8988T (cell line): ENCODE results near the gene RAB22A.
"Not testable (repeated sequence)": the region's sequence is repeated elsewhere in the genome, so short reads cannot be mapped to it uniquely, and the experiment has no call there.

ENCODE experiments used
- DNase-seq: peaks from one replicate; pipeline ENCODE4 v3.0.0; 2011

RAB22A gene

DNA sequence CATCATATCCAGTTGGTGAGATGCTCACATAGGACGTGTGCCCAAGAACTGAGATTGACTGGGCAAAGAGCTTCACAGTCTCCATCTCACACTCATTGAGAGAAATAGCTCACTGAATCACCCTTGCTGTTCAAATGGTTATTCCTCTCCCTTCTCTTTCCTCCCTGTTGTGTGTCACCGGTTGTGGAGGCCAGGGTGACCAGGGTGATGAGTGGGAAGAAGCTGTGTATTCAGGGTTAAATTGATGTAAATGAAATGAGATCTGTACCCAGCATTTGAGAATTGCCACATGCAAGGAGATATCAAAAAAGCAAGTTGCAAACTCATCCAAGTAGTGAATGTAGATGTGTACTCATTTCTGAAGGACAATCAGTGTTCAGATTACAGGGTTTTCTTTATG is 43.0 kb downstream of the RAB22A start:
- no peak for DNase-seq

DNA sequence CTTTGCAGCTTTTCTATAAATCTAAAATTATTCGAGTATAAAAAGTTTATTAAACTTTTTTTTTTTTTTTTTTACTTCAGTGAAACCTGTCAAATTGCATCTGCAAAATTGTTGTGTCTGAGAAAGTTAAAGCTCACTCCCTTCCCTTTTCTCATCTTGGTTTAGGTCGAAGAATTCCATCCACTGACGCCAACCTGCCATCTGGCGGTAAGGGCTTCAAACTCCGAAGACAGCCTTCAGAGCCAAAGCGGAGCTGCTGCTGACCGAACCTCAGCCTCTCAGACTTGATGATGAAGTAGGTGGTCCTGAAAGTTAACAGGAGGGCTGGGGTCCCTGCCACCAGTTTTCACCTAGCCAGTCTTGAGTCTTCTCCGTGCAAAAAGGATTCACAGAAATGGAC is 49.9 kb downstream of the RAB22A start:
- DNase-seq: no peak

DNA sequence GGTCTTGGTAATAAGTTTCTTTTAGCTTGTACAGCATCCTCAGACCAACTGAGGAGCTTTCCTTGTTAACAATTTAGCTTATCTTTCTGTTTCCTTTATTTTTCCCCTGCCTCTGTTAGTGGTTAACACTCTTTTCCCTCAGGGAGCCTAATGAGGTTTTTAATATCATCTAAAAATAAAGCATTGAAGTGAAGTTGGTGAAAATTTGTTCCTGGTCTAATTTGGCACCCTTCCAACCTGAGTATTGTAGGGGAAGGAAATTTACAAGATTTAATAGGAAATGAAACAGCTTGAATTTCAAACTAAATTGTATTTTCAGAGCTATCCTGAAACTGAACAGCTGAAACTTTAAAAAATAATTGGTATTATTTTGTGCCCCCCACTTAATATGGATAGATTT is 51.4 kb downstream of the RAB22A start:
- no peak for DNase-seq

DNA sequence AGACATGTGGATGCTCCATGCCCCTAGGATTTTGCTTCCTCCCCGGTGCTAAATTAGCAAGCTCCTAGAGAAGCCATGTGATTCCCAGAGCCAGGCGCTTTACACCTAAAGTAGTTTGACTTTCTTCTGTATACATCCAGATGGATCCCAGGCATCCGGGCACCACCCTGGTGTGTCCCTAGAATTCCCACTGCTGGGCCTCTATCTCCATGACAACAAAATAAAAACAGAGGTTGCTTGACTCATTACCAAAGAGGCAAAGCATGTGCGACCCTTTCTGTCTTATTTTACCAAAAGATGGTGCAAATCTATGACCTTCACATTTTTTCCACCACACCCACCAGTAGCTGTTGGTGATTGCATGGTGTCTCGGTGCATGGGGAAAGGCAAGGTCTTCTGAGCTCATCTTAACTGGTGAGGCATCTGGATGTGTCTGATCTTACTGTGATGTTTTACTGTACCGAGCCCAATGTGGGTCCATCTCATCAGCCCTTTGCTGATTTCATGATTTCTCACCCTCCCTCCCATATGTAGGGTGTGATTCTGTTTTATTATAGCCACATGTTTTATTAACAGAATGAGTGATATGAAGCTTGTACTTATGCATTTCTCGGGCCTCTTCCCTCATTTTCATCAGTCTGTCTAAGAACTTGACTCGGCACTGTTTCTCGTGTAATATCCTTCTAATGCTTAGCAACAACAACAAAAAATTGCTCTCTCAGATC is 52.1 kb downstream of the RAB22A start:
- no peak for DNase-seq

DNA sequence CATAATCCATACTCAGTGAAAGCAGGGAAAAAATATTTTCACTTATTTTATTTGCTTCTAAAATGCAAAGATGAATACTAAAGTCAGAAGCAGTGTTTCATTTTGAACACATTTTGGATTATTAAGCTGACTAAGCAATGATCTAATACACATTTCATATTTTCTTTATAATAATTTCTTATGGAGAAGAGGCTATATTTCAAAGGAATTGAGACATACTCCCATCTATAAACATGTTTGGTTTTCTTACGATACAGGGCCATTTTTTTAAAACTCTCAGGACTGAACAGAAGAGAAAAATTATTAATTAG is 52.6 kb downstream of the RAB22A start:
- DNase-seq: no peak

DNA sequence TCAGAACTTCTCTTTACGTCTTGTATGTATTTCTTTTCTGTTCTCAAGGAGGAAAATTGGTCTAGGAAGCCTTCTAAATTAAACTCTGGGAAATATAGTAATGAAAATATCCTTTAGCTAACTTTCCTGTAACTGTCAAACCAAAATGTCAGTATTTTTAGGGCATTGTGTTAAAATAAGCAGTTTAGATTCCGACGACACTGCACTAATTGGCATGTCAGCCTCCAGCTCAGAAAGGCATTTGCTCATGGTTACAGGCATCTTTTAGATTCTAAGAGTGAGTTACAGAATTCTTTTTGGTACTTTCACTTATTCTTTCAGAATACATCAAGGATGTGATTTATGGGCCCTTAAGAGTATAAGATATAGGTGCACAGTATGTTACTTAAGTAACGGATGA is 53.5 kb downstream of the RAB22A start:
- DNase-seq: no peak

DNA sequence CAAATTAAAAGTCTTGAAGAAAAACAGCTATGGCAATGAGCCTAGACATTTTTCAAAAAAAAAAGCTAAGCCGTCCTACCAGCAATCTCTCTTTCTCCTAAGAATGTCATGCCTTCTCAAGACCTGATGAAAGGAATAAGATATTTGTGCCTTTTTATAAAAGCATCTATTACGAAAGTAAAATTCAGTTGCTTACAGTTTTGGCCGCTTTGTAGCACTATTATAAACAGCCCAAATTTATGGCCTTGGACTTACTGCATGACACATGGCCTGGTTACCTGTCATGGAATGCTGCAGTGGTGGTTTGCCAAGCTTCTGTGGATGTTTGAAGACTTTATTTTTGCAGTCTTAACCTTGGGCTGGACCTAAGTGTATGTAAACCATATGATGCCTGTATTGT is 57.4 kb downstream of the RAB22A start:
- no peak for DNase-seq

DNA sequence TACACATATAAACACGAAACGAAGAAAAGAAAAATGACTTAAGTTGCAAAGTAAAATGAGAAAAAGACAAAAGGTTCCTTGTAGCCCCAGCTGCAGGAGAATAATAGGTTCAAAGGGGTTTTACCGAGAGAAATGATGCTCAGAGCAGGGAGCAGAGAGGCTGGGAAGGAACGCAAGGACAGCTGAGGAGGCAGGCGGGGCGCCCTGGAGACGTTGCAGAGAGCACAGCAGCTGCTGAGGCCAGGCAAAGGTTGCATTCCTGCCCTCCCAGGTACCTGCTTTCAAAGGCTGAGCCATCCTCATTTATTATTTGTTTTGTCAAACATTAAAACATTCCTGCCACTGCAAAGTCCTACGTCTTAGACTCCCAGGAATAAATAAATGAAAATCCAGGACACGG is 63.3 kb downstream of the RAB22A start:
- no peak for DNase-seq

DNA sequence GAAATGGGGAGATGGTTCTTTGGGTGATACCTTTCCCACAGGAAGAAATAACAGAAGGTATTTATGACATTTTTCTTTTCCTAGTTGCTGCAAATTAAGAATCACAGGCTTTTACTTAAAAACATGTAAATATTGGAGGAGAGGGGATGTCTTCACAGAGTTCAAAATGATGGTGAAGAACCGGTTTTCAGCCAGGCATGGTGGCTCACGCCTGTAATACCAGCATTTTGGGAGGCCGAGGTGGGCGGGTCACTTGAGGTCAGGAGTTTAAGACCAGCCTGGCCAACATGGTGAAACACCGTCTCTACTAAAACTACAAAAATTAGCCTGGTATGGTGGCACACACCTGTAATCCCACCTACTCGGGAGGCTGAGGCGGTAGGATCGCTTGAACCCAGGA is 63.8 kb downstream of the RAB22A start:
- DNase-seq: not testable (repeated sequence)

DNA sequence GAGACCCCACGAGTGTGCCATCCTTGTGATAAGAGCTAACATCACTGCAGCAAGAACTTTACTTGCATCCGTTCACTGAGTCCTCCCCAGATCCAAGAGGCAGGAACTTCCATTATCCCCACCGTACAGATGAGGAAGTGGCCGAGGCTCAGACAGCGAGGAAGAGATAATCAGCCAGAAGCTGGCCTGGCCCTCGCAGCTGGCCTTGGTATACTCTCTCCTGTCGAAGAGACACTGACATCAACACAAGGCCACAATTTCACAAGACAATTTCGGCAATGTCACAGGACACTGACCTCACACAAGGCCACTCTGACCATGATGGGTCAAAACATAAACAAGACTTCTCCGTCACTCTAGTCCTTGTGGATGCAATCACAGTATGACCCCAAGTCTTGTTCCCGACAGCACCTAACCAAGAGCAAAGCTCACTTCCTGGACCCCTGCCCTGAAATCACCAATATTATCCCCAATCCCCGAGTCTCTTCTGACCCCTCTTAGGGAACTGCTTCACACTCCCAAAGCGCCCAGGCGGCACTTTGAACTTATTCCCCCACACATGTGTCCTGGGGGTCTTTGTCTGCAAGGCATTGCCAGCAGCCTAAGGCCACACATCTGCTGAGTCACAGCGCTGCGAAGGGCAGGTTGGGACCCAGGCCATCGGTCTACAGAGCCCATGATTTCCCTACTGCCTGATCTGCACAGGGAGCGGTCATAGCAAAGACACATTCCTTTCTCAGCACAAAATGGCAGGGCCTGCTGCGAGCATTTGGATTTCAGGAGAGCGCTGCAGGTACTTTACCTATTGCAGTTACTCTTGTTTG is 64.7 kb downstream of the RAB22A start:
- DNase-seq: no peak

DNA sequence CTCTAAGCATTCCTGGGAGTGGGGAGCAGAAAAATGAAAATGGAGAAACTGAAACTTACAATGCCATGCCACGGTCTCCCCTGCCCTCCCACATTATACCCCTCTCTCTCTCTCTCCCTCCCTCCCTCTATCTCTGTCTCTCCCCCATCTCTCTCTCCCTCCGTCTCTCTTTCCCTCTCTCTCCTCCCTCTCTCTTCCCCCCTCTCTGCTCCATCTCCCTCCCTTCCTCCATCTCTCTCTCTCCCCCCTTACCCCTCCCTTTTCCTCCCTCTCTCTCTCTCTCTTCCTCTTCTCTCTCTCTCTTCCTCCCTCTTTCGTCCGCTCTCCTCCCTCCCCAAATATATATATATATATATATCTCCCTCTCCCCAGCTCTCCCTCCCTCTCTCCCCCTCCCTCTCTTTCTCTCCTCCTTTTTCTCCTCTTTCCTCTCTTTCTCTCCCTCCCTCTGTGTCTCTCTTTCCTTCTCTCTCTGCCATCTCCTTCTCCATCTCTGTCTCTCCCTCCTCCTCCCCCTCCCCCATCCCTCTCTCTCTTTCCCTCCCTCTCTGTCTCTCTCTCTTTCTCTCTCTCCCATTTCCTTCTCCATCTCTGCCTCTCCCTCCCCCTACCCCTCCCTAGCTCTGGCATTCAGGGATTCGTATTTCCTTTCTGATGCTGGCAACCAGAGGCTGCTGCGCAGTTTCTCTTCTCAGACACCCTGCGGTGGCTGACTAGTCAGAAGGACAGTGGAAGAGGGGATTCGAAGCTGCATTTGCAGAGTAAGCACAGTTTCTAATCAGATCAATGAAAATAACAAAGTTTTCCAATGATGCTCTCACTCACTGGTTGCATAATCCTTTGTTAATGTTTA is 65.6 kb downstream of the RAB22A start:
- no peak for DNase-seq

DNA sequence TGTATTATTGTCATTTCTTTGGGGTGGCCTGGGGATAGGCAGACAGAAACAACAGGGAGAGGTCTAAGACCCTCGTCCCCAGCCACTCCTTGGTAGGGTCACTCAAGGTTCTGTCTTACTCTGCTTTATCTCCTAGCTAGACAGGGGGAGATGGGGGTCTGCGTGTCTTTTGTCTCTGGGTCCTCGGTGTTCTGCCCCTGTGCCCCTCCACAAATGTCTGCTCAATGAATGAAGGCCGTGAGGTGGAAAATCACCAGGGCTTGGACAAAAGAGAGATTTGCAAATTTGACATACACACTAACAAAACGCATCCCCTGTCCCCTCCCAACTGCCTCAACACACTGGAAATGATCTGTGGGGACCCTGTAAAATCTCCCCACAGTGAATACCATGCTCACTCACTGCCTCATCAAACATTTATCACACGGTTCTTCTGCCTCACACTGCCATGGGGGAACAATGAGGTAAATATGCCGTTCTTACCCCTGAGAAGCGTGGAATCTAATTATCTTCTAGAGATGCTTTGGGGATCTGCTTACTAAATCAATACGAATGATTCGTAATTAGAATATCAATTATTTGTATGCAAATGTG is 66.3 kb downstream of the RAB22A start:
- DNase-seq: no peak

DNA sequence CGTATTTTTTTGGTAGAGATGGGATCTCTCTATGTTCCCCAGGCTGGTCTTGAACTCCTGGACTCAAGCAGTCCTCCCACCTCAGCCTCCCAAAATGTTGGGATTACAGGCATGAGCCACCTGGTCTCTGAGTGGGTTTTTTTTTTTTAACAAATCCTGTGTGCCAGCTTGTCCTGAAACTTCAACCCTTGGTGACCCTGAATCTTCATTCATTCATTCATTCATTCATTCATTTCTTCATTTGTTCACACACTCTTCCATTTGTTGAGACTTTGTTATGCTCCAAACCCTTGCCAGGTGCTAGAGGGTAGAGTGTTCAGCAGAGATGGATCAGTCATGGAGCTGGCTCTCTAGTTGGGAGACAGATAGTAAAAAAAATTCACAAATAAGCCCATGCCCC is 67.5 kb downstream of the RAB22A start:
- DNase-seq: no peak

DNA sequence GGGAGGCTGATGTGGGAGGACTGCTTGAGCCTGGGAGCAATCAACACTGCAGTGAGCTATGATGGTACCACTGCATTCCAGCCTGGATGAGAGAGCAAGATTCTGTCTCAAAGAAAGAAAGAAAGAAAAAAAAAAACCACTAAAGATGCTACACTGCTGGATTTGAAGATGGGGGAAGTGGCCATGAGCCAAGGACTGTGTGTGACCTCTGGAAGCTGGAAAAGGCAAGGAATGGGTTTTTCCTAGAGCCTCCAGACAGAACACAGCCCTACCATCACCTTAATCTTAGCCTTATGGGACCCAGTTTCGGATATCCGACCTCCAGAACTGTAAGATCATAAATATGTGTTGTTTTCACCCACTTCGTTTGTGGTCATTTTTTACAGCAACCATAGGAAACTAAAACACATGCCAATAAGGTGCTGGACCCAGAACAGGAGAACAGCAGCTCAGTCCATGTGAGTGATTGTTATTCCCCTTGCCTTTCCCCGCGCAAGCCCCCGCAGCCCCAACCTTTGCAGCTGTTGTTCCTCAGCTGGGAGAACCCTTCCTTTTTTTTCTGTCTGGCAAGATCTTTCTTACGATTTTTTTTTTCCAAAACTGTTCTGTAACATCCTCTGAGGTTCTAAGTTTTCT is 68.4 kb downstream of the RAB22A start:
- DNase-seq: no peak

DNA sequence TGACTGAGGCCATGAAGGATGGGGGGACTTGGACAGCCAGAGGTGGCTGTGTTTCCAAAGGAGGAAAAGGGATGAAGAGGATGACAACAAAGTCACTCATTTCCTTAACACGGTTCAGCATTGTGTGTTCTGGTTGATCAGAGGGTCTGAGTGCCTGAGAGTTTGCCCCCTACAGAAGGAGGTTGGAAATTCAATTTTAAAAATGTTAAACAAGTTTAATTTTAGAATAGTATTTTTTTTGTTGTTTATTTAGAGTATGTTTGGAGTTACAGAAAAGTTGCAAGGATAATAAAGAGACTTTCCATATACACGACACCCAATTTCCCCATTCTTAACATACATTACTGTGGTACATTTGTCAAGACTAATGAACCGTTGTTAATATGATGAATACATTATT is 69.2 kb downstream of the RAB22A start:
- no peak for DNase-seq

DNA sequence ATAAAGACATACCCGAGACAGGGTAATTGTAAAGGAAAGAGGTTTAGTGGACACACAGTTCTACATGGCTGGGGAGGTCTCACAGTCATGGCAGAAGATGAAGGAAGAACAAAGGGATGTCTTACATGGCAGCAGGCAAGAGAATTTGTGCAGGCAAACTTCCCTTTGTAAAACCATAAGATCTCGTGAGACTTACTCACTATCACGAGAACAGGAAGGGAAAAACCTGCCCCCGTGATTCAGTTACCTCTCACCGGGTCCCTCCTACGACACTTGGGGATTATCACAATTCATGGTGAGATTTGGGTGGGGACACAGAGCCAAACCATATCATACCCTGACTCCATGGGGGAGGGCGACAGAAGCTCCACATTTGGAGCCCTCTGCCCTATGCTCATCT is 72.1 kb downstream of the RAB22A start:
- DNase-seq: no peak

DNA sequence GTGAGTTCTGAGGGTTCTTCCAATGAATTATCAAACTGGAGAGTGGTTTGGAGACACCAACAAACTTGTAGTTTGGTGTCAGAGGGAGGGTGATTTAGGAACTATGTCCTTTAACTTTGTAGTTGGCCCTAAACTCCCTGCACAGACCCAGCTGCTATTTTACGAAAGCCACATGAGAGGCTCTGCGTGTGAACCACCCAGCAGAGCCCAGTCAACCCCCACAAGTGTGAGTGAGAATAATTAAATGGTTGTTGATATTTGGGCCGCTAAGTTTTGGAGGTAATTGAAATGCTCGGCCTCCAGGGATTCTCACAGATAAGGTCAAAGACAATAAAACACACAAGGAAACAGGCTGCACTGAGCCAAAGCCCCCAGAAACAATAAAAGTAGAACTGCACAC is 72.6 kb downstream of the RAB22A start:
- no peak for DNase-seq

DNA sequence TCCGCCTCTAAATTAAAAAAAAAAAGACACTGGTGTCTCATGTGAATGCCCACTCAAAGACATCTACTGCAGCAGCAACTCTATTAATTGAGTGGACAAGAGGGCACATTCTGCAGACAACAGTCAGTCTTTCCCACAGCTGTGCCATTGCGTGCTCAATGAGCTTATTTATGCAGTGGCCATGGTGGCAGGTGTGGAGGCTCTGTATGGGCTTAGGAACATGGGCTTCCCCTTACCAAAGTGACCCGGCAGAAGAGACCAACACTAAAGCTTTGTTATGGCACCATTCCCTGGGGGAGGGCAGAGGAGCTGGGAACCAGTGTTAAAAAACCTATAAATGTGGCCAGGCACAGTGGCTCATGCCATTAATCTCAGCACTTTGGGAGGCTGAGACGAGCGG is 75.3 kb downstream of the RAB22A start:
- DNase-seq: no peak

DNA sequence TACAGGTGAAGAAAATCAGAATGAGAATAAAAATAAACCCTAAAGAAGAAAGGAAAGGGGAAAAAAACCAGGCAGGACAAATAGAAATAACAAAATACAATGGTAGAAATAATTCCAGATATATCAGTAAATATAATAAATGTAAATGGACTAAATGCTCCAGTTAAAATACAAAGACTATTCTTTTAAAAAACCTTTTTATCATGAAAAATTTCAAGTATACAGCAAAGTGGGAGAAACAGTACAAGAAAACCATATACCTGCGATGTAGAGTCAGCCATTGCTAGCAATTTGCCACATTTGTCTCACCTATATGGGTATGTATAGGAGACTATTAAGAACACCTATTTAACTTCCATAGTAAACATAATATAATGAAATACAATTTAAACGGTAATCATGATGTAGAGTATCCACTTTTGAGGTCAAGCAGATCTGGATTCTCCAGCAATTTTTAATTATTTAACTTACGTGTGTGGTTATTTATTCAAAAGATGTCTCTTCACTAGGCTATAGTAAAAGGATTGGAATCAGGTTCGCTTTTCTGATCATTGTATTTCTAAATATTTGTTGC is 78.6 kb downstream of the RAB22A start:
- DNase-seq: no peak

DNA sequence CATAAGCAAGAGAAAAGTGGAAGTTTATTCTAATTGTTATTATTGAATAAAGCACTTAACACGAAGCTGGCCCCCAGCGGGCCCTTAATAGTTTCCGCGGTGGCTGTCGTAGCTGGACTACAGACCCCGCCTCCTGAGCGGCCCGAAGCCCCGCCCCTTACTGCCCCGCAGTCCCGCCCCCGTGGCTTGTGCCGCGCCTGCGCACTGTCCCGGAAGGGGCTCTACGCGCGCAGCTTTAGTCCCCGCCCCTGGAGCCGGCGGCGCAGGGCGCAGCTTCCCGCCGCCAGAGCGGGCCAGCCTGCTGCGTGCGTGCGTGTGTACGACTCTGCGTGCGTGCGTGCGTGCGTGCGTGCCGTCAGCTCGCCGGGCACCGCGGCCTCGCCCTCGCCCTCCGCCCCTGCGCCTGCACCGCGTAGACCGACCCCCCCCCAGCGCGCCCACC is 79.4 kb downstream of the RAB22A start, which contains the start of gene VAPB:
VAPB (plus strand) TSS at position 348 of the 442 bp plus-strand sequence. CDS start 231 bp downstream, outside the sequence.
- DNase-seq: peak; percentile 66

DNA sequence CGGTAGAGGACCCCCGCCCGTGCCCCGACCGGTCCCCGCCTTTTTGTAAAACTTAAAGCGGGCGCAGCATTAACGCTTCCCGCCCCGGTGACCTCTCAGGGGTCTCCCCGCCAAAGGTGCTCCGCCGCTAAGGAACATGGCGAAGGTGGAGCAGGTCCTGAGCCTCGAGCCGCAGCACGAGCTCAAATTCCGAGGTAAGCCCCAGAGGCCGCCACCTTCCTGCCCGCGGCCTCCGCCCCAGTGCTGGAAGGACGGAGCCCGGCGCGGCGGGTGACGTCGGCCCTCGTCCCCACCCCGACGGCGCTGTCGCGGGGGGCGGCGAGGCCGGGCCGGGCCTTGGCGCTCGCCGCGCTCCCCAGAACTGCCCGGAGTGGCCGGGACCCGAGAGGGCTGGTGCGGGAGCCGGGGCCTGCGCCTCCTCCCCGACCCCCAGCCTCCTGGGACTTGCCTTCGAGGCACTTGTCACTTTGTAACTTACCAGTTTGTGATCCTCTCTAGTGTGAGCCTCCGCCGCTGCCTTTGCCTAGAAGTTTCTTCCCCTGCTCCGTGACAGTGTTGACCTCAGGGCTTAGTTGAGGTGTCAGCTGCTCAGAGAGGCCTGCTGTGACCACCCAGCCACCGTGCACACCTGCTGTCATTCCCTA is 79.9 kb downstream of the RAB22A start:
- peak; percentile 20 for DNase-seq
